Stimulated activated CD8-positive, alpha-beta memory T cell treated with anti-CD3 and anti-CD28 coated beads, Interleukin-12 subunit alpha, Interleukin-12 subunit beta, amount 100 ng/mL, for 24 hours (primary cell): ENCODE measurements around the gene PLBD1.

Experiments
- DNase-seq: peaks from one replicate; pipeline ENCODE4 v3.0.0-alpha.2; 2020; ENCODE audit errors: extremely low read depth

The PLBD1 gene, protein sequence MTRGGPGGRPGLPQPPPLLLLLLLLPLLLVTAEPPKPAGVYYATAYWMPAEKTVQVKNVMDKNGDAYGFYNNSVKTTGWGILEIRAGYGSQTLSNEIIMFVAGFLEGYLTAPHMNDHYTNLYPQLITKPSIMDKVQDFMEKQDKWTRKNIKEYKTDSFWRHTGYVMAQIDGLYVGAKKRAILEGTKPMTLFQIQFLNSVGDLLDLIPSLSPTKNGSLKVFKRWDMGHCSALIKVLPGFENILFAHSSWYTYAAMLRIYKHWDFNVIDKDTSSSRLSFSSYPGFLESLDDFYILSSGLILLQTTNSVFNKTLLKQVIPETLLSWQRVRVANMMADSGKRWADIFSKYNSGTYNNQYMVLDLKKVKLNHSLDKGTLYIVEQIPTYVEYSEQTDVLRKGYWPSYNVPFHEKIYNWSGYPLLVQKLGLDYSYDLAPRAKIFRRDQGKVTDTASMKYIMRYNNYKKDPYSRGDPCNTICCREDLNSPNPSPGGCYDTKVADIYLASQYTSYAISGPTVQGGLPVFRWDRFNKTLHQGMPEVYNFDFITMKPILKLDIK

DNA sequence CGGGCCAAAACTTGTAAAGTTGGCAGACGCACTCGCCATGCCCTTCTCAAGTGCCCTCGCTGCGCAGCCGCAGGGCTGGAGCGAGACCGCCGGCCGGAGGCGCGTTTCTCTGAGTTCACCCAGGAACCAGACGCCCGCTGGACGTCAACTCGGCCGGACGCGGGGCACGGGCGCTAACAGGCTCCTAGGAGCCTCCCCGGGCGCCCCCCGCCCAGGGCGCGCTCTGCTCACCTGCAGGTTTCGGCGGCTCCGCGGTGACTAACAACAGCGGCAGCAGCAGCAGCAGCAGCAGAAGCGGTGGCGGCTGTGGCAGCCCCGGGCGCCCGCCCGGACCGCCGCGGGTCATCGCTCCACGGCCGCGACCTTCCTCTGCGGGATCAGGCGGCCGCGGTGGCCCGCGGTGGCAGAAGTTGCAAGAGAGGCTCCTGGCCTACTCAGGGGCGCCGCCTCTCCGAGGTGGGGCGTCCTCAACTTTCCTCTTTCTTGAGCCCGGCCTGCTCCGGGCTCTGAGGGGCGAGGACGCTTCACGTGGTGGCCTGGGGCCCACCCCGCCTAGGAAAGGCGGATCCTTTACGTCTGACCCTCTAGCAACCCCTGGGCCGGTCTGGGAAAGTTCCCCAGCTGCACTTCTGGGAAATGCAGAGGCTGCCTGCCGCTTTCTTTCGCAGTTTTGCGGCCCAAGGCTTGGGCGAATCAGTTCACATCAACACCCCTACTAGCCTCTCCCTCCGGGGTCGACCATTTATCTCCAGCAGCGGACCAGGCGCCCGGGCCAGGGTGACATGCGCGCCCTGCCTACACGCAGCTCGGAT is at the start of gene PLBD1:
PLBD1 (minus strand) TSS at position 533 of the 812 bp plus-strand sequence; CDS start at position 346, 187 bp downstream.
- no peak for DNase-seq

DNA sequence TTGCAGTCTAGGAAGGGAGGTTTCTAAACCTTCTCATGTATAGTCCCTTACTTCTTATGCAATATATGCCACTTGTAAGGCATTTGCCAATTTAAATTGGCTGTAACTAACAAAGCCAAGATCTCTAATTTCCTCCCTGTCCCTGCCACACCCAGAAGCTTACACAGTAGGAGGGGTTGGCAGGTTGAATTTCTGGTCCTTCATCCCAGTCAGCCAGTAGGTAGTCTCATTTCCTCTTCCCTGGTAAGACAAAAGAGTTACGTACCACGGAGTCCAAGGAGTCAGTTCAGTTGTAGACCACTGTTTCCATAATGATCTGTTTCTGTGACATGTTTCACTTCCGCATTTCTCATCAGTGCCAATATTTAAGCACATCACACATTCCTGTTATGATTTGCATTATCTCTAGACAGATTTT is 47.0 kb upstream of the PLBD1 start:
- DNase-seq, result no peak

DNA sequence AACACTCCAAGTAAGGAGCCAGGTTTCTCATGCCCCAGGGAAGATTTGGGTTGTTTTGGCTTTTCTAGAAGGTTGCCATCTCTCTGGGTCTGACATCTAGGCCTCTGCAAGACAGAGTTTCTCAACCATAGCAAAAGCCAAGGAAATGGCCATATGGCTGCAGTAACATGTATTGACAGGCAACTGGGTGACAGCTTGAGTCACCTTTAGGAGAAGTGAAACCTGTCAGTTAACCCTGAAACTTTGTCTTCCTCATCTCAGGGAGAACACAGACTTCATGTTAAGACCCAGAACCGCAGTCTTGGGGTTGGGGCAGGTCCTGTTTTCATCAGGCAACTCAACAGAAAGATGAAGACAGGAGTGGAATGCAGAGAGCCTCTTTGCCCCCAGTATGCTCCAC is 46.0 kb upstream of the PLBD1 start:
- DNase-seq, result no peak

DNA sequence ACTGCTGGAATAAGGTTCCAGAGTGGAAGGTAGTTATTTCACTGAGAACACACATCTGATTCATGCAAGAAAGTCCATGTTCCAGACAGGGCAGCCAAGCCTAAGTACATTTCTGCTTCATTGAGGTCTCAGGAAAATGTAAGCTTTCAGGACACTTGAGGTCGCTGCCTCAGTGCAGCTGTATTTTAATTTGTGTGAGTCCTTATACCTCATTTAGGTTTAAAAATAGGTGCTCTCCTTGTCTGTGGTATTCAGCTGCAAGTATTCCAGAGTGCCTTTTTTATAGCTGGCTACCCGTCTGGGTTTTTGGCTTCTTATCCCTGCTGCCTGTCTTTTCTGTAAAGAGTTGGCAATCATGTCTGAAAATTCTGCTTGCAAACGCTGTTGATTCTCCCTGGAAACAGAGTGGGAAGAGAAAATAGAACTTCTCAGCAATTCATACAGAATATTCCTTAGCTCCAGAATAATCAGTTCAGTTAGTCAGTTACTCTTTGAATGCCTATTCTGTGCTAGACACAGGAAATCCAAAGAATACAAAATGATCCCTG is 45.3 kb upstream of the PLBD1 start:
- no peak for DNase-seq

DNA sequence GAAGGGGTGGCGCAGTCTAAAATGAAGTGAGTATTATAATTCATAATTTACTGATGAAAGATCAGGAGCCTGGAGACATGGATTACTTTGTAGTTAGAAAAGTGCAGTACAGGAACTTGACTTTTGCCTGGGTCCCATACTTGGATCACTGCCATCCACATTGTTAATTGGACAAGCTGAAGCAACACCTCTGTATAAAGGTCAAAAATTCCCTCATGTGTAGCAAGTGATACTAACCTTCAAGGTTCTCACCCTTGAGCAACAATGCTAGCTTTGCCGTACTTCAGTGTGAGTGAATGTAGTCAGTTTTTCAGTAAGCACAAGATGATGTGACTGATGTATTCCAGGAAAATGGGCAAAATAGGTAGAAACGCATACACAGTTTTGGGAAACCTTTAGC is 44.6 kb upstream of the PLBD1 start:
- no peak for DNase-seq

DNA sequence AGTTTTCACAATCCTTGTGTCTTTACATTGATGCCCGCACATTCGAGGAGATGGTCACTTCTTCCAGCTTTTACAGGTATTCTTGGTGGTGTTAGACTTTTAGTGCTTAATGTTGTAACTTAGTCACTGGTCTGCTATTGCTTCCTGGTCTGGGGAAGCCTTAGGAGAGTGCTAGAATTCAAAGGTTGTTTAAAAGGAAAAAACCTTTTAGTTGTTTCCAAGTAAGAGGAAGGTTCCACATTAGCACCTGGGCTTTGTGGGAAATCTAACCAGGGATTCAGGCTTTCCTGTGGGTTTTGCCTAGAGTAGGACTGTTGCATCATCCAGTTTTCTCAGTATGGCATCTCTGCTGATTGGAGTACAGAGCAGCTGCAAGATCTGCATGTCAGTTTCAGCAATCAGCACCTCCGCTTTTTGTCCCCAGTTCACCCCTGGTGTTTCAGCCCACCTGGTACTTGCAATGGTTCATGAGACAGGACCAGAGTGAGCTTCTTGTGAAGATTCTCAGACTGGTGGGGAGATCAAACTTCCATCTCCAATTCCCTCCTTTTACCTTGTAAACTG is 44.0 kb upstream of the PLBD1 start:
- no peak for DNase-seq

DNA sequence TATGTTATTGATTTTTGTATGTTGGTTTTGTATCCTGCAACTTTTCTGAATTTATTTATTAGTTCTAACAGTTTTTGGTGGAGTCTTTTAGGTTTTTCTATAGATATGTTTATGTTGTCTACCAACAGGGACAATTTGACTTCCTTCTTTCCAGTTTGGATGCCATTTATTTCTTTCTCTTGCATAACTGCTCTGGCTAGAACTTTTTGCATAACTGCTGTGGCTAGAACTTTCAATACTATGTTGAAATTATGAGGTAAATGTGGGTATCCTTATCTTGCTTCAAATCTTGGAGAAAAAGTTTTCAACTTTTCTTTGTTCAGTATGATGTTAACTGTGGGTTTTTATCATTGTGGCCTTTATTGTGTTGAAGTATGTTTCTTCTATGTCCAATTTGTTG is 39.9 kb upstream of the PLBD1 start:
- no peak for DNase-seq

DNA sequence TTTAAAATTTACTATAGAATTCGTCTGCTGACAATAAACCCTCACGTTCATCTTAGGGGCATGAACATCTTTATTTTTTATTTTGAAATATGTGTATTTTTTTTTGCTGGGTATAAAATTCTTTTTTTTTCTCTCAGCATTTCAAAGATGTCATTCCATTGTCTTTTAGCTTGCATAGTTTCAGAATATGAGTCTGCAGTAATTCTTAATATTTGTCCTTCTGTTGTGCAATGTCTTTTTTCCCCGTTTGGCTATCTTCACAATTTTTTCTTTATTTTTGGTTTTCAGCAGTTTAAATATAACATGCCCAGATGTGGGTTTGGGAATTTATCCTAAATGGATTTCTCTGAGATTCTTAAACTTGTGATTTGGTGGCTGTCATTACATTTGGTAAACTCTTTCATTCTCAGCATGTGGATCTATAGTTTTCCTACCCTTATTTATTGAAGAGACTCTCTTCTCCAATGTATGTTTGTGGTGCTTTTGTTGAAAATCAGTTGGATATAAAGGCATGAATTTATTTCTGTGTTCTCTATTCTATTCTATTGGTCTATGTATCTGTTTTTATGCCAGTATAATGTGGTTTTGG is 37.8 kb upstream of the PLBD1 start:
- no peak for DNase-seq

DNA sequence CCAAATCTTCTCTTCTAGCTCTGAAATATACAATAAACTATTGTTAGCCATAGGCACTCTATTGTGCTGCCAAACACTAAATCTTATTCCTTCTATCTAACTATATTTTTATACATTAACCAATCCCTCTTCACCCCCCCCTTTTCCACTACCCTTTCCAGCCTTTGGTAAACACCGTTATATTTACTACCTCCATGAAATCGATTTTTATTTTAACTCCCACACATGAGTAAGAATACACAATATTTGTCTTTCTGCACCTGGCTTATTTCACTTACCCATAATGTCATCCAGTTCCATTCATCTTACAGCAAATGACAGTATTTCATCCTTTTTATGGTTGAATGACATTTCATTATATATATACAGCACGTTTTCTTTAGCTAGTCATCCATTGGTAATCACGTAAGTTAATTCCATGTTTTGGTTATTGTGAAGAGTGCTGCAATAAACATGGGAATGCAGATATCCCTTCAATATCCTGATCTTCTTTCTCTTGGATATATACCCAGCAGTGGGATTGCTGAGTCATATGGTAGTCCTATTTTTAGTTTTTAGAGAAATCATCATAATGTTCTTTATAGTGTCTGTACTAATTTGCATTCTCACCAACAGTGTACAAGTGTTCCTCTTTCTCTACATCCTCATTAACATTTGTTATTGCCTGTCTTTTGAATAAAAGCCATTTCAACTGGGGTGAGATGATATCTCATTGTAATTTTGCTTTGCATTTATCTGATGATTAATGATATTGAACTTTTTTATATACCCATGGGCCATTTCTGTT is 34.2 kb upstream of the PLBD1 start:
- no peak for DNase-seq

DNA sequence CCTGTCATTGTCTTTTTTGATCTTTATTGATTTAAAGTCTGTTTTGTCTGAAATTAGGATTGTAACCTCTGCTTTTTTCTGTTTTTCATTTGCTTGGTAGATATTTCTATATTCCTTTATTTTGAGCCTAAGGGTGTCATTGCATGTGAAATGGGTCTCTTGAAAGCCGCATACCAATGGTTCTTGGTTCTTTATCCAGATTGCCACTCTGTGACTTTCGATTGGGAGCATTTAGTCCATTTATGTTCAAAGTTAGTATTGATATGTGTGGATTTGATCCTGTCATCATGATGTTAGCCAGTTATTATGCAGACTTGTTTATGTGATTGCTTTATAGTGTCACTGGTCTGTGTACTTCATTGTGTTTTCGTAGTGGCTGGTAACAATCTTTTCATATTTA is 29.8 kb upstream of the PLBD1 start:
- DNase-seq, result no peak

DNA sequence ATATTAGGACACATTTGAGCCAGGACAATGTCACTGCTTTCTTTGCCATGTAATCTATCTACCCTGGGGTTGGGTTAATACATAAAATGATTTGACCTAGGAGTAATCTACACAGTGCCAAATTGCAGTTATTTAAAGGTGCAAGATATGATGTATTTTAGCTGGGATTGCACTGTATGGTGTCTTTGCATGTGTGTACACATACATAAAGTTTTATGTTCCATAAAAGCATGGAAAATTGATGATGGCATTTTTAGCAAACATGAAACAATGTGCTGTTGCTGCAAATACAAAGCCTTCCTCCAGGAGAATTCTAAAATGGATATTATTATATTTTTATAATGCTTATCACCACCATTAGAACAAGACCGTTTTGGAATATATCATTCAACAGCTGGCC is 24.0 kb upstream of the PLBD1 start:
- DNase-seq, result no peak

DNA sequence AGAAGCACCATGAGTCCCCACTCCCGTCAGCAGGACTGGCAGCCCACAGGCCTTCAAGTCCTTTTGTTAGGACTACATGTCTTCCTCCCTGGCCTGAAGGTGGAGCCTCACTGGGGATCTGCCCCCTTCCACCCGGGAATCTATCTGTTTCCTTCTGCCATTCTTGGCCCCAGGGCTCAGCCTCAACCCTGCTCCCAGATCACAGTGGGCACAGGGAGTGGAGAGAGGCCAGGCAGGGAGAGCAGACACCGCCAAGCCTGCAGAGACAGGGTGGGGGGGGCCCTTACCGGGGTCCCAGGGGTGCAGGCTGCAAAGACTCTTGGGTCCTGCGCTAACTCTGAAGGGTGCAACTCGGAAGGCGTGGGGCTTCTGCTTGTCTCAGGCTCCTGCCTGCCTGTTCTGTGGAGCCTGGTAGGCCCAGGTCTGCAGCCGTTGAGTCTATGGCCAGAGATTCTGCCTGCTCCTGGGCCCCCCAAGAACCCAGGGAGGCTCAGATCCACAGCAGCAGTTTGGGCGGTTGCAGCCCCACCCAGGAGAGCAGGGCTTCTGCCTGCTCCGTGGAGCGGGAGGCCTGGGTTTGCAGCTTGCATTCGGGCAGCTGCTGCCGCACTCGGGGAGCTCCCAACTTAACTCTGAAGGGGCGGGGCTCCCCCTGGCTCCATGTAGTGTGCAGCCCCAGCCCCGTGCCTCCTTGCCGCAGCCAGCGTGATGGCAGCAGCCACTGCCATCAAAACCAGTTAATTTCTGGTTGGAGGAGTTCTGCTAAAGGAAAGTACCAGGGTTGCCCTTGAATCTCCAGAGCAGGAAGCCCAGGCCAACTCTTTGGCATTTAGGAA is 21.7 kb upstream of the PLBD1 start:
- no peak for DNase-seq

DNA sequence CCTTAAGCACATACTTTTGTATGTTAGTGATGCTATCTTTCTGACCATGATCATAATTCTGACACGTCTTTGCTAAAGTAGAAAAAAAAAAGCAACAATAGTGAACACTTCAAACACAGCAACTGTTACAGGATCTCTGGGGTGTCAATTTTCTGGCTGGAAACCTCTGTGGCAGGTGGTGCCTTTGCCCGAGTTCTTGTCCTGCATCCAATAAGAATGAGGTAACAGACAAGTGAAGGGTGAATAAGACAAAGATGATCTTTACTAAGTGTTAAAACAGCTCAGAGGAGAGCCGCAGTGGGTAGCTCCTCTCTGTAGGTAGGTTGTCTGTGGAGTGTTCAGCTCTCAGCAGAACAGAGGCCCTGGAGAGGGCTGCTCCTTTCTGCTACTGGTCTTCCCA is 20.9 kb upstream of the PLBD1 start:
- DNase-seq, result no peak

DNA sequence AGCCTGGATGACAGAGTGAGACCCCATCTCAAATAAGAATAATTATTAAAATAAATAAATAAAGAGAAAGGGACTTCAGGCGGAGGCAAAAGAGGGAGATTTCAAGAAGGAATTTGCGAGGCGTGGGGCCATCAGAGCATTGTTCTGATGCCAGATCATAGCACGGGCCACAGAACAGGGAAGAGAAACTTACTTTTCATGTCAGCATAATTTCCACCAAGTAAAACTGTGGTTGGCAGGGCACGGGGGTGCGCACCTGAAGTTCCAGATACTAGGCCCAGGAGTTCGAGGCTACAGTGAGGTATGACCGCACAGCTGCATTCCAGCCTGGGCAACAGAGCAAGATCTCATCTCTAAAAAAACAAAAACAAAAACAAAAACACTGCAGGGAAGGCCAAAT is 11.0 kb upstream of the PLBD1 start:
- DNase-seq, result no peak

DNA sequence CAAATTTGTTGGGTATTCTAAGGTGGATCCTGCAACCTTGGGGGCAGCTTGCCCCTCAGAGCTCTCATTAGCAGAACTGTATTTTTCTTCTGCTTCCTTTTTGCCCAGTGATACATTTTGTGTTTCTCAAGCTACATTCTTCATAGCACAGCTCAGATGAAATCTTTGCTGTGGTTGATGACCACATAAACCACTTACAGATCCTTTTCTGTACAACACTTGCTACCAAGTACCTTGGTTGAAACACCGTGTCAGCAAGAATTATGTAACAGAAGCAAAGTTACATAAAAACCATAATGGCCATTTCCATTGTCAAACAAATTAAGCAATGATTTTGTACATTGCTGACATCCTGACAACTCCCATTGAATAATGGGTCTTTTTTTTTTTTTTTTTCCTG is 9.7 kb upstream of the PLBD1 start:
- DNase-seq, result no peak

DNA sequence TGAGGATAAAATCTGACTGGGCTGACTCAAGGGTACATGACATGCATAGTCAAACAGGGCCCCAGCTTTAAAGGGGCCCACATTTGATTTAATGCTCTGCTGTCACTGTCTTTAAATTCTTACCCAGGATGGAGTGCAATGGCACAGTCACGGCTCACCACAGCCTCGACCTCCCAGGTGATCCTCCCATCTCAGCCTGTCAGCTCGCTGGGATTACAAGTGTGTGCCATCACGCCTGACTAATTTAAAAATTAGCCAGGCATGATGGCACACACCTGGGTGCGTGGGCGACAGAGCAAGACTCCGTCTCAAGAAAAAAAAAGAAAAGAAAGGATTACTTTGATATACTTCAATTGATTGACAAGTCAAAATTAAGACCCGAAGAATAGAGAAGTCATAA is 9.2 kb upstream of the PLBD1 start:
- no peak for DNase-seq

DNA sequence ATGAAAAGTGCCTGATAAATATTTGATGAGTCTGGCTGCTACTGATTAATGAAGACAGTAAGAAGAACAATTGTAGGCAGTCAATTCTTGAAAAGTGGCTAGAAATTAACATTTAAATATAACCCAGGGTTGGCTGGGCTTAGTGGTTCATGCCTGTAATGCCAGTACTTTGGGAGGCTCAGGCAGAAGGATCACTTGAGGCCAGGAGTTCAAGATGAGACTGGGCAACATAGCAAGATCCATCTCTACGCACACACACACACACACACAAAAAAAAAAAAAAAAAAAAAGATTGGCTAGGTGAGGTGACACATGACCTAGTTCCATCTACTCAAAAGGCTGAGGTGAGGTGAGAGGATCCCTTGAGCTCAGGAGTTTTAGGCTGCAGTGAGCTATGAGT is 7.9 kb upstream of the PLBD1 start:
- no peak for DNase-seq

DNA sequence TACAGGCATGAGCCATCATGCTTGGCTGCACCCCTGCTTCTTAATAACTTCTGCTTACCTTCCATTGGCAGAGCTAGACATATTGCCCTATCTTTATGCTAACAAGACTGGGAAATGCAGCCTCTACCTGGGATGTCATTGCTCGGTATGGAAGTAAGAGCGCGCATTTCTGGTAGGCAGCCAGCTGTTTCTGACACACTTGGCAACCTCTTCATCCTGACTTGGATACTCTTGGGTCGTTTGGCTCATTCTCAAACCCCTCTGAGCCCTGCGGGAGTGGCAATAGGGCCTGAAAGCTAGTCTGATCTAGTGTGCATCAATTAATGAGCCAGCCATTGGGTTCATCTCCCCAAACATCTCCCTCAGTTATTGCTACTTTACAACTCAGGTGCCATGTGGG is 5.4 kb upstream of the PLBD1 start:
- DNase-seq, result no peak

DNA sequence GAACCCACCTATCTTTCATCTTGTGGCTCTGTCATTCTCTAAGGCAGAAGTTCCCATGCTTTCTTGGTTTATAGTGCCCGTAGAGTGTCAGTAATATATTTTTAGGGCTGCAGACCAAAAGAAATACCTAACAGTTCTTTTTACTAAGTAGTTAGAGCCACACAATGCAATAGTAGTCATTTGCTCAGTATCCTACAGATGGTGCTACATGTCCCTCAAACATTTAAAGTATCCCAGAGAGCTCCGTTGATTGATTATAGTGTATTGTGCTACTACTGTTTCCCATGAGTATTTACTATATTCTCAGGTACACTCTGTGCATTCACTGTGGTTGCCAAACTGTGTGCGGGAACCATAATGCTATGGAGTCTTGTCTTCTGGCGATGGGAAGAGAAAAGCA is 4.7 kb upstream of the PLBD1 start:
- DNase-seq, result no peak

DNA sequence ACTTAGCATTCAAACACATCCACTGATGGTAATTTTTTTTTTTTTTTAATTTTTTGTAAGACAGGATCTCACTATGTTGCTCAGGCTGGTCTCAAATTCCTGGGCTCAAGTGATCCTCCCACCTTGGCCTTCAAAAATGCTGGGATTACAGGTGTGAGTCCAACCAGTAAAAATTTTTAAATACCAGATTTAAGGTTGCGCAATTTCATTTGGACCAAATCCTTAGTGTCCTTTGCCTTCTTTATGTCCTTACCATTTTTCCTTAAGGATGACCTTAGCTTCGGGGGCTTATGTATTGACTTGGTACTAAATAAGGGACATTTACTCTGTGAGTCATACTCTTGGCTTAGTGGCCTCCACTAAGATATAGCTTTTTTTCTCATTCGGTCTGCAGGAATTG is 4.1 kb upstream of the PLBD1 start:
- DNase-seq, result no peak
